Measurements from ENCODE around the gene MUC22.
A peak's percentile ranks its signal among the peaks of the same experiment; 100 is the strongest.

The MUC22 gene

DNA sequence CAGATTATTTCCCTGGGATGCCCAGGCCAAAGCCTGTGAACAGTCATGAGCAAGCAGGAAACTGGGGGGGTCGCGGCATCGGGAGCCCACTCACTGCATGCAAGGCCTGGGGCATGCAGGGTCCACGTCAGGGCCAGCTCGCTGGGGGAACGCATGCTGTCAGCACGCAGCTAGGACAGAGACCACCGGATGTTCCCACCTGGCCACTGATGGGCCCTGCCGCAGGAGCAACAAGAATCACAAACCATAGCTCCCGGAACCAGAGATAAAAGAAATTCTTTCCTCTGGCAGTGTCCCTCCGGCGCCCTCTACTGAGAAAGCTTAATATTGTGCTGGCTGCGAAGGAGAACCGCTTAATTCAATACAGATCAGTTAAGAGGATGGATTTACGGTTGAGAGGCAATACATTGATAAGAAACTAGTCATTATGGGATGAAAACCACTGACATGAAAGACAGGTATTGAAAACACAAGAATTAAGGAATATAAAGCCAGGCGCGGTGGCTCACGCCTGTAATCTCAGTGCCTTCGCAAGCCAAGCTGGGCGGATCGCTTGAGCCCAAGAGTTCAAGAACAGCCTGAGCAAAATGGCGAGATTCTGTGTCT is 69.5 kb downstream of the MUC22 start:
- DNase-seq (ENCODE audit: low spot score) = peak; percentile 83

GRCh38 chr6:31081872-31082271 is 71.6 kb downstream of the MUC22 start:
- no peak for DNase-seq (ENCODE audit: low spot score)

- DNase-seq (ENCODE audit: low spot score) = peak; percentile 36
Measured at GRCh38 chr6:31083742-31084354, 73.6 kb downstream of the MUC22 start.
